Tibial nerve (tissue), 4 donors: ENCODE measurements around the gene CXCL14.

Source experiments
- CTCF ChIP-seq, 5 experiments: fragments of 200-600 bp in 3 of 5; fragments of 450-650 bp in 2 of 5; sonication (generic) in 3 of 5; IDR thresholded peaks; one replicate each; pipeline ENCODE4 v1.5.1; 2016 to 2019; ENCODE audit warnings: antibody characterized with exemption in 5 of 5, mild to moderate bottlenecking in 3 of 5, moderate library complexity in 2 of 5
- EP300 ChIP-seq, 2 donors: sonication (generic); formaldehyde crosslinking; IDR thresholded peaks; one replicate each; pipeline ENCODE4 v1.6.1; 2017; ENCODE audit warnings: antibody characterized with exemption in 2 of 2, mild to moderate bottlenecking in 1 of 2
- POLR2A ChIP-seq, 2 donors: fragments of 450-650 bp; IDR thresholded peaks; one replicate each; pipeline ENCODE4 v1.6.1; 2017; ENCODE audit warnings: antibody characterized with exemption in 2 of 2, mild to moderate bottlenecking in 2 of 2, moderate library complexity in 2 of 2

- no peak for TF ChIP-seq CTCF (IDR thresholded peaks at IDR 0.05)
- no peak for TF ChIP-seq EP300 (IDR thresholded peaks at IDR 0.05)
- TF ChIP-seq POLR2A (IDR thresholded peaks at IDR 0.05) = no peak
Measured at GRCh38 chr5:135566422-135567400, 12.1 kb downstream of the CXCL14 start.
